ENCODE results near the gene SLCO2B1. TPM values are rescaled to one million over a fixed set of nuclear protein-coding genes. Genes with fewer than 3 reads are reported as not detected.

Gene SLCO2B1
- total RNA-seq, 4 donors from 2014 or later: 68.8 to 148 (median 85.3) TPM

DNA sequence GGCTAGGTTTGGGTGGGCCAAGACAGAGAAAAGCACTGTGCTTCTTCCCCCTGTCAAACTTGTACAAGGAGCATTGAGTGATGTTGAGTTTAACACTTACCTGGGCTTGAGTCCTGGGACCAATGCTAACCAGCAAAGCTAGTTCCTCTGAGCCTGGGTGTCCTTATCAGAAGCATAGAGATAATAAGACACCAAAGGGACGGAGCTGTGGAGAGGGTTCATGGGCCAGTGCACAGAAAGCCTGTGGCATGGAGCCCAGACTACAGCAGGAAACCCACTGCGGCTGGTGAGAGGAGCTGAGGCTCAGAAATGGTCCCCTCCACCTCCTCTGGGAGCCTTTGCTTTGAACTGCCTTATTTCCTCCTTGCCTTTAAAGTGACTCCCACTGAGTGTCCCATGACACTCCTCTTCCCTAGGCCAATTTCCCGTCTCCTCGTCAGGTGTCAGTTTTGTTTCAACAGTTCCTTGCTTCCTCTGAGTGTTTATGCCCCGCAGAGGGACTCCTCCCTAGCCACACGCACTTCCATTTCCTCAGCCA lies 9.4 kb downstream of the SLCO2B1 start:
- TF ChIP-seq, protein P1, sequence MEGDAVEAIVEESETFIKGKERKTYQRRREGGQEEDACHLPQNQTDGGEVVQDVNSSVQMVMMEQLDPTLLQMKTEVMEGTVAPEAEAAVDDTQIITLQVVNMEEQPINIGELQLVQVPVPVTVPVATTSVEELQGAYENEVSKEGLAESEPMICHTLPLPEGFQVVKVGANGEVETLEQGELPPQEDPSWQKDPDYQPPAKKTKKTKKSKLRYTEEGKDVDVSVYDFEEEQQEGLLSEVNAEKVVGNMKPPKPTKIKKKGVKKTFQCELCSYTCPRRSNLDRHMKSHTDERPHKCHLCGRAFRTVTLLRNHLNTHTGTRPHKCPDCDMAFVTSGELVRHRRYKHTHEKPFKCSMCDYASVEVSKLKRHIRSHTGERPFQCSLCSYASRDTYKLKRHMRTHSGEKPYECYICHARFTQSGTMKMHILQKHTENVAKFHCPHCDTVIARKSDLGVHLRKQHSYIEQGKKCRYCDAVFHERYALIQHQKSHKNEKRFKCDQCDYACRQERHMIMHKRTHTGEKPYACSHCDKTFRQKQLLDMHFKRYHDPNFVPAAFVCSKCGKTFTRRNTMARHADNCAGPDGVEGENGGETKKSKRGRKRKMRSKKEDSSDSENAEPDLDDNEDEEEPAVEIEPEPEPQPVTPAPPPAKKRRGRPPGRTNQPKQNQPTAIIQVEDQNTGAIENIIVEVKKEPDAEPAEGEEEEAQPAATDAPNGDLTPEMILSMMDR (IDR thresholded peaks at IDR 0.05; ENCODE audit: low read depth): no peak

DNA sequence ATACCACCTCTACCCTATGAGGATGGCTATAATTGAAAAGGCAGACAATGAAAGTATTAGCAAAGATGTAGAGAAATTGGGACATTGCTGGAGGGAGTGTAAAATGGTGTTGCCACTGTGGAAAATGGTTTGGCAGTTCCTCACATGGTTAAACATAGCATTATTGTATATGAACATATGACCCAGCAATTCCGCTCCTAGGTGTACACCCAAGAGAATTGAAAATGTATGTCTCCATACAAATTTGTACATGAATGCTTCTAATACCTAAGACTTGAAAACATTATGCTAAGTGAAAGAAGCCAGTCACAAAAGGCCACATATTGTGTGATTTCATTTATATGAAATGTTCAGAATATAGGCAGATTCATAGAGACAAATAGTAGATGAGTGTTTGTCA lies 10.0 kb downstream of the SLCO2B1 start:
- TF ChIP-seq, protein P1 (IDR thresholded peaks at IDR 0.05; ENCODE audit: low read depth): no peak

DNA sequence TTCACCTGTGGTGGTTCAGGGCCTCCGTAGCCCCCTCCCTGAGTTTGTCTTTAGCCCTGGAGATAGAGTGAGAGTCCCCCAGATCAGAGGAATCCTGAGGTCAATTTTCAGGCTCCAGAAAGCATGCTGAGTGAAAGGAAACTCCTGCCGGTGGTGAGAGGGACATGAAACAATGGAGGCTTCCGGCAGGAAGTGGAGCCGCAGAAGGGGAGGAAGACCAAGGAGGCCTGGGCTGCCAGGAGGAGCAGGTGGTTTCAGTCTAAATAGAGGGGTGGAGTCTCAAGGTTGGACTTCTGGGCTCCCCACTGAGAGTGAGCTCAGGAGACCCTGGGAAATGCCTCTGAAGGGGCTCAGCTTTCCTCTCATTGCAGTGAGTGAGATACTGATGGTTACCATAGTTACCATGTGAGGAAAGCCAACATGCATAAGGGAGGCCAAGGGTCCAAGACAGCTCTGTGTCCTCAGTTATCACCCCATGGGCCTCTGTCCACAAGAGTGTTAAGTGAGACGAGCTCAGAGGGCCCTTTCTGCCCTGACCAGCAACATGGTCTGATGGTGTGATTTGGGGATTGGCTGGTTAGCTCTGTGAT lies 10.7 kb downstream of the SLCO2B1 start:
- TF ChIP-seq, protein P1 (IDR thresholded peaks at IDR 0.05; ENCODE audit: low read depth): no peak

- TF ChIP-seq, protein P1 (IDR thresholded peaks at IDR 0.05; ENCODE audit: low read depth): no peak
These were observed 12.0 kb downstream of the SLCO2B1 start for GRCh38 chr11:75162954-75163353.

GRCh38 chr11:75163921-75164849 lies 13.3 kb downstream of the SLCO2B1 start:
- TF ChIP-seq, protein P1 (IDR thresholded peaks at IDR 0.05; ENCODE audit: low read depth): no peak

- TF ChIP-seq, protein P1 (IDR thresholded peaks at IDR 0.05; ENCODE audit: low read depth): no peak
These were observed 14.8 kb downstream of the SLCO2B1 start for GRCh38 chr11:75165721-75166120.

DNA sequence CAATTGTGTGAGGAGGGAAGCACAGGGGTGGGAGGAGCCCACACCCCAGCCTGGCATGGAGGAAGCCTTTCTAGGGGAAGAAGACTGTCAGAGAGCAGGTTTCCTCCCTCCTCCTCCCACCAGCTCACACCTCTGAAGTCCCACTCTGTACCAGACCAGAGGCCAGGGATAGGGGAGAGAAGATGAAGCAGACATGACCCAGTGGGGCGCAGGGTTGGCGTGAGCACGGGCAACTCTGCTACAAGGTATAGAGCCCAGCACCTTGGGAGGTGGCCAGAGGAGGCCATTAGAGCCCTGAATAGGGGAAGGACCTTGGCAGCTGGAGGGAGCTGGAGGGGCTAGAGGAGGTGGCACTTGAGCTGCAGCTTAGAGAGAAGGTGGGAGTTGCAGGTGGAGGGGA lies 15.9 kb downstream of the SLCO2B1 start:
- TF ChIP-seq, protein P1 (IDR thresholded peaks at IDR 0.05; ENCODE audit: low read depth): no peak

Measured in subcutaneous adipose tissue (tissue), 4 donors.